KMS-11 (cell line): ENCODE data around the gene ACVRL1.
A peak's percentile ranks its signal among the peaks of the same experiment; 100 is the strongest.

ENCODE experiments used
- H2AFZ ChIP-seq: fragments of 200-600 bp; sonication (generic); 2 replicates; pipeline ENCODE4 v1.6.1; 2016; ENCODE audit warnings: antibody characterized with exemption, mixed run types, low read depth
- H3K27ac ChIP-seq: fragments of 200-600 bp; sonication (generic); 2 replicates; pipeline ENCODE4 v1.6.1; 2016; ENCODE audit warnings: mild to moderate bottlenecking, mixed run types
- H3K27me3 ChIP-seq: fragments of 200-600 bp; sonication (generic); 2 replicates; pipeline ENCODE4 v1.6.1; 2017; ENCODE audit warnings: mild to moderate bottlenecking, low read depth, mixed run types, moderate library complexity; ENCODE audit not compliant: insufficient read depth
- H3K36me3 ChIP-seq: fragments of 200-600 bp; sonication (generic); 2 replicates; pipeline ENCODE4 v1.6.1; 2017; ENCODE audit warnings: mild to moderate bottlenecking, mixed run types; ENCODE audit not compliant: insufficient read depth
- H3K4me1 ChIP-seq: fragments of 200-600 bp; sonication (generic); 2 replicates; pipeline ENCODE4 v1.6.1; 2016; ENCODE audit warnings: mild to moderate bottlenecking, low read depth, mixed run types; ENCODE audit not compliant: poor library complexity, severe bottlenecking
- H3K4me2 ChIP-seq: fragments of 200-600 bp; sonication (generic); 2 replicates; pipeline ENCODE4 v1.7.0; 2016; ENCODE audit warnings: mild to moderate bottlenecking, mixed run types
- H3K4me3 ChIP-seq: fragments of 200-600 bp; sonication (generic); IDR thresholded peaks from 2 replicates; pipeline ENCODE4 v1.6.1; 2017; ENCODE audit warnings: low read depth, low read length, mixed read lengths; ENCODE audit not compliant: insufficient read depth
- H3K79me2 ChIP-seq: fragments of 200-600 bp; sonication (generic); 2 replicates; pipeline ENCODE4 v1.6.1; 2016; ENCODE audit warnings: low read depth, mixed run types; ENCODE audit not compliant: insufficient read depth
- H3K9ac ChIP-seq: fragments of 200-600 bp; sonication (generic); 2 replicates; pipeline ENCODE4 v1.6.1; 2016; ENCODE audit warnings: mild to moderate bottlenecking, mixed run types
- H4K20me1 ChIP-seq: fragments of 200-600 bp; sonication (generic); 2 replicates; pipeline ENCODE4 v1.6.1; 2016; ENCODE audit warnings: mild to moderate bottlenecking, mixed run types; ENCODE audit not compliant: insufficient read depth
- TF ChIP-seq, protein P1 (sequence below): fragments of 200-600 bp; sonication (generic); conservative IDR thresholded peaks from 2 replicates; pipeline ENCODE4 v1.6.1; 2017; ENCODE audit warnings: low read depth, mild to moderate bottlenecking, antibody characterized with exemption, low read length, moderate library complexity, mixed read lengths

Gene ACVRL1

DNA sequence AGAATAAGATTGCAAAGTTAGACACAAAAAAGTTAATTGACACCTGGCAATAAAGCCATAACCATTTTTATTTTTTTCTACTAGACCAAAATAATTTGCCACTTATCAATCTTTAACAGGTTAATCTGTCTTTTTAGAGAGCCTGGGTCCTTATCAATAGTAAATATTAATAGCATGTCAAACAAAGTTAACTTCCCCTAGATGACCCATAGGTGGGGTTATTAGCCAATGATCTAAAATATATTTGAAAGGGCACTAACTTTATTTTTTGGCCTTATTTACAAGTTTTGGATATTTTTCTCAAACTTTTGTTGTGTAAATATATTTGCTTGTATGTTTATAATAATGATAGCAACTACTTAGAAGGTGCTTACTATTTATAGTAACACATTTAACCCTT lies 15.5 kb upstream of the ACVRL1 start:
- no peaks in the 10 kb centered on the region for H3K27me3 ChIP-seq
- H3K4me3 ChIP-seq: no peak overlapping the region
- no peaks in the 10 kb centered on the region for H4K20me1 ChIP-seq
- no peaks in the 10 kb centered on the region for H3K36me3 ChIP-seq
- no peak overlapping the region for H2AFZ ChIP-seq
- TF ChIP-seq, protein P1, sequence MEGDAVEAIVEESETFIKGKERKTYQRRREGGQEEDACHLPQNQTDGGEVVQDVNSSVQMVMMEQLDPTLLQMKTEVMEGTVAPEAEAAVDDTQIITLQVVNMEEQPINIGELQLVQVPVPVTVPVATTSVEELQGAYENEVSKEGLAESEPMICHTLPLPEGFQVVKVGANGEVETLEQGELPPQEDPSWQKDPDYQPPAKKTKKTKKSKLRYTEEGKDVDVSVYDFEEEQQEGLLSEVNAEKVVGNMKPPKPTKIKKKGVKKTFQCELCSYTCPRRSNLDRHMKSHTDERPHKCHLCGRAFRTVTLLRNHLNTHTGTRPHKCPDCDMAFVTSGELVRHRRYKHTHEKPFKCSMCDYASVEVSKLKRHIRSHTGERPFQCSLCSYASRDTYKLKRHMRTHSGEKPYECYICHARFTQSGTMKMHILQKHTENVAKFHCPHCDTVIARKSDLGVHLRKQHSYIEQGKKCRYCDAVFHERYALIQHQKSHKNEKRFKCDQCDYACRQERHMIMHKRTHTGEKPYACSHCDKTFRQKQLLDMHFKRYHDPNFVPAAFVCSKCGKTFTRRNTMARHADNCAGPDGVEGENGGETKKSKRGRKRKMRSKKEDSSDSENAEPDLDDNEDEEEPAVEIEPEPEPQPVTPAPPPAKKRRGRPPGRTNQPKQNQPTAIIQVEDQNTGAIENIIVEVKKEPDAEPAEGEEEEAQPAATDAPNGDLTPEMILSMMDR: peak; percentile 54; the same call in 1 of the 2 replicates
- H3K27ac ChIP-seq: no peak overlapping the region
- no peaks in the 10 kb centered on the region for H3K4me1 ChIP-seq
- no peak overlapping the region for H3K4me2 ChIP-seq
- H3K9ac ChIP-seq: no peak overlapping the region
- no peaks in the 10 kb centered on the region for H3K79me2 ChIP-seq

DNA sequence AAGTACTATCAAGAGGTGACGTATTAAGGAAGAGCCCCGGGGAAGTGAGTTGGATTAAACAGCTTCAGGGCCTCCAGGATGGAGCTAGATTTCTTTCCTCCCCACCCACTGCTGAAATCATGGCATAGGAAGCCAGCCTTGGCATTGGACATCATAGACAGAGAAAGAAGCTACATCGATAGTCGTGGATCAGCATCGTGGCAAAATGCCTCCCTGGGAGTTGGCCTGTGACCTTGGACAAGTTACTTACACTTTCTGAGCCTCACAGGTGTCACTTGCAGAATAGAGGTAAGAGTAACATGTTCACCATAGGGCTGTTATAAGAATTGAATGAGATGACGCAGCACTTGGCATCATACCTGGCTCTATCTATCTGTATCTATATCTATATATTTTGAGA lies 13.5 kb upstream of the ACVRL1 start:
- Histone ChIP-seq H2AFZ (no peak overlapping the region), H3K4me2 (no peak overlapping the region), H3K27ac (no peak overlapping the region), H3K4me3 (no peak overlapping the region), H3K9ac (no peak overlapping the region), H3K79me2 (no peaks in the 10 kb centered on the region), H3K36me3 (no peaks in the 10 kb centered on the region), H4K20me1 (no peaks in the 10 kb centered on the region), H3K27me3 (no peaks in the 10 kb centered on the region), H3K4me1 (no peaks in the 10 kb centered on the region)
- TF ChIP-seq, protein P1: no peak

DNA sequence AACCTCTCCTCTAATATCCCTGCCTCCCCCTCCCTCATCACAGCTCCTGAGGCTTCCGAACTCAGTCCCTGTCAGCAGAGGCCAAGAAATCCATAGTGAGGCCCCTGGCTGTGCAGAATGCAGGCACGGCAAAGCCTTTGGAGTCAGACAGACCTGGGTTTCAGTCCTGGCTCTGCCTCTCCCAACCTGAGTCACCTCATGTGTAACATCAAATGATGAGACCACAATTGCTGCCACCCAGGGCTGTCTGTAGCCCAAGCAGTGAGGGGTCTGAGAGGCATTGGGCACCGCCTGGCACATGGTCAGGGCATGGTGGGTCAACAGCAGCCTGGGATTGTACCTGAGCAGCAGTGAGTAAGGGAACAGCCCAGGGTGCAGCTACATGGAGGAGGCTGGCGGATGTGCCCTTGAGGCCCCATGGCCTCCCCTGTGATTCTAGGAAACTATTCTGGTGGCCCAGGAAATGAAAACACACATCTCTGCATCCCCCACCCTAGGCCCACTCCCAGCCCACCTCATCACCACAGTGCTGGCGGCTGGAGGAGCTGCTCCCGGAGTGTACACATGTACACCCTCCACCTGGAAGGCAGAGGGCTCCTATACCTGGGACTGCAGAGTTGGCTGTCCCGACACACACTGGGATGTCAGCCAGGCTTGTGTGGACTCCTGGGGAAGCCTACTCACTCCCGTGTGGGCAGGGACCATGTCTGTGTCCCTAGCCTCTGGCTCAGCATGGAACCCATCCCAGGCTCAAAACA lies 11.7 kb upstream of the ACVRL1 start:
- Histone ChIP-seq H3K4me2 (no peak overlapping the region), H3K36me3 (no peaks in the 10 kb centered on the region), H3K79me2 (no peaks in the 10 kb centered on the region), H4K20me1 (no peaks in the 10 kb centered on the region), H3K4me3 (no peak overlapping the region), H3K27ac (no peak overlapping the region), H3K9ac (no peak overlapping the region), H2AFZ (no peak overlapping the region), H3K4me1 (no peaks in the 10 kb centered on the region), H3K27me3 (no peaks in the 10 kb centered on the region)
- TF ChIP-seq, protein P1: no peak

DNA sequence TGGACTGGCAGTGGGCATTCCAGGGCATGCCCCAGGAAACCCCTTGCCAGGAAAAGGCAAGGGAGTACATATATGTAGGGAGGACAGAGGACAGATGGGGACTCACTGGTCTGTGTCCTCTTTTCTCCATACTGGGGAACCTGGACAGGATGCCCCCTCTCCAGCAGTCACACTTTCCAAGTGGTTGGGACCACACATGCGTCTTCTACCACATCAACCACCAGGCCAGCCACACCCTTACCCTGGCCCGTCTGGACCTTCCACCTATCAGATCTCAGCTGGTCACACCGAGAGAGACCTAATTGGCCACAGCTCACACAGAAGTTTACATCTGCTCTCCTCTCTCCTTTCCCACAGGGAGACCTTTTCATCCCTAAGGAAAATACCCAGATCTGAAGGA lies 11.1 kb upstream of the ACVRL1 start:
- H3K9ac ChIP-seq: no peak overlapping the region
- H3K4me1 ChIP-seq: no peaks in the 10 kb centered on the region
- no peak overlapping the region for H3K4me2 ChIP-seq
- H3K36me3 ChIP-seq: no peaks in the 10 kb centered on the region
- H3K27me3 ChIP-seq: no peaks in the 10 kb centered on the region
- no peak overlapping the region for H3K4me3 ChIP-seq
- no peak overlapping the region for H3K27ac ChIP-seq
- TF ChIP-seq, protein P1: no peak
- H4K20me1 ChIP-seq: no peaks in the 10 kb centered on the region
- no peak overlapping the region for H2AFZ ChIP-seq
- no peaks in the 10 kb centered on the region for H3K79me2 ChIP-seq
